ENCODE results near the gene CEACAM6.

DNA sequence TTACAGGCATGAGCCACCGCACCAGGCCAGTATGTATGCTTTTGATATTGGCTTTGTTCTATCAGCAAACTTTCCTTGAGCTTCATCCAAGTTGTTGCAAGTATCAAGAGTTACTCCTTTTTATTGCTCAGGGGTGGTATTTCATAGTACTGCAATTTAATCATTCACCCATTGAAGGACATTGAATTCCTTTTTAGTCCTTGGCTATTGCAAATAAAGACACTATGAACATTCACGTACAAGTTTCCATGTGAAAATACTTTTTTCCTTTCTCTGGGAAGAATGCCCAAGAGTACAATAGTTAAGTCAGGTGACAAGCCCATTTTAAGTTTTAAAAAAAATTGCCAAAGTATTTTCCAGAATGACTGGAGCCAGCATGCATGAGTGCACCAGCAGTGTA lies 61.4 kb downstream of the CEACAM6 start:
- TF ChIP-seq, protein P1, sequence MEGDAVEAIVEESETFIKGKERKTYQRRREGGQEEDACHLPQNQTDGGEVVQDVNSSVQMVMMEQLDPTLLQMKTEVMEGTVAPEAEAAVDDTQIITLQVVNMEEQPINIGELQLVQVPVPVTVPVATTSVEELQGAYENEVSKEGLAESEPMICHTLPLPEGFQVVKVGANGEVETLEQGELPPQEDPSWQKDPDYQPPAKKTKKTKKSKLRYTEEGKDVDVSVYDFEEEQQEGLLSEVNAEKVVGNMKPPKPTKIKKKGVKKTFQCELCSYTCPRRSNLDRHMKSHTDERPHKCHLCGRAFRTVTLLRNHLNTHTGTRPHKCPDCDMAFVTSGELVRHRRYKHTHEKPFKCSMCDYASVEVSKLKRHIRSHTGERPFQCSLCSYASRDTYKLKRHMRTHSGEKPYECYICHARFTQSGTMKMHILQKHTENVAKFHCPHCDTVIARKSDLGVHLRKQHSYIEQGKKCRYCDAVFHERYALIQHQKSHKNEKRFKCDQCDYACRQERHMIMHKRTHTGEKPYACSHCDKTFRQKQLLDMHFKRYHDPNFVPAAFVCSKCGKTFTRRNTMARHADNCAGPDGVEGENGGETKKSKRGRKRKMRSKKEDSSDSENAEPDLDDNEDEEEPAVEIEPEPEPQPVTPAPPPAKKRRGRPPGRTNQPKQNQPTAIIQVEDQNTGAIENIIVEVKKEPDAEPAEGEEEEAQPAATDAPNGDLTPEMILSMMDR (IDR thresholded peaks at IDR 0.05) = no peak
- TF ChIP-seq, protein P2, sequence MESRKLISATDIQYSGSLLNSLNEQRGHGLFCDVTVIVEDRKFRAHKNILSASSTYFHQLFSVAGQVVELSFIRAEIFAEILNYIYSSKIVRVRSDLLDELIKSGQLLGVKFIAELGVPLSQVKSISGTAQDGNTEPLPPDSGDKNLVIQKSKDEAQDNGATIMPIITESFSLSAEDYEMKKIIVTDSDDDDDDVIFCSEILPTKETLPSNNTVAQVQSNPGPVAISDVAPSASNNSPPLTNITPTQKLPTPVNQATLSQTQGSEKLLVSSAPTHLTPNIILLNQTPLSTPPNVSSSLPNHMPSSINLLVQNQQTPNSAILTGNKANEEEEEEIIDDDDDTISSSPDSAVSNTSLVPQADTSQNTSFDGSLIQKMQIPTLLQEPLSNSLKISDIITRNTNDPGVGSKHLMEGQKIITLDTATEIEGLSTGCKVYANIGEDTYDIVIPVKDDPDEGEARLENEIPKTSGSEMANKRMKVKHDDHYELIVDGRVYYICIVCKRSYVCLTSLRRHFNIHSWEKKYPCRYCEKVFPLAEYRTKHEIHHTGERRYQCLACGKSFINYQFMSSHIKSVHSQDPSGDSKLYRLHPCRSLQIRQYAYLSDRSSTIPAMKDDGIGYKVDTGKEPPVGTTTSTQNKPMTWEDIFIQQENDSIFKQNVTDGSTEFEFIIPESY (IDR thresholded peaks at IDR 0.05; ENCODE audit: borderline replicate concordance, low read depth) = no peak
- TF ChIP-seq FOXJ3 (CRISPR knock-in tag; IDR thresholded peaks at IDR 0.05) (no peak), POLR2AphosphoS5 (IDR thresholded peaks at IDR 0.05; ENCODE audit: low read depth, low read length) (no peak), FOXM1 (IDR thresholded peaks at IDR 0.05; ENCODE audit: low read depth) (no peak), EP300 (IDR thresholded peaks at IDR 0.05; ENCODE audit: borderline replicate concordance in 1 of 2, low read depth in 1 of 2, low read length in 1 of 2) (no peak), GATA2 (CRISPR knock-in tag; IDR thresholded peaks at IDR 0.05) (no peak)
- TF ChIP-seq, protein P3, sequence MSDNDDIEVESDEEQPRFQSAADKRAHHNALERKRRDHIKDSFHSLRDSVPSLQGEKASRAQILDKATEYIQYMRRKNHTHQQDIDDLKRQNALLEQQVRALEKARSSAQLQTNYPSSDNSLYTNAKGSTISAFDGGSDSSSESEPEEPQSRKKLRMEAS (IDR thresholded peaks at IDR 0.05; ENCODE audit: low read depth) = no peak
- TF ChIP-seq, protein P4, sequence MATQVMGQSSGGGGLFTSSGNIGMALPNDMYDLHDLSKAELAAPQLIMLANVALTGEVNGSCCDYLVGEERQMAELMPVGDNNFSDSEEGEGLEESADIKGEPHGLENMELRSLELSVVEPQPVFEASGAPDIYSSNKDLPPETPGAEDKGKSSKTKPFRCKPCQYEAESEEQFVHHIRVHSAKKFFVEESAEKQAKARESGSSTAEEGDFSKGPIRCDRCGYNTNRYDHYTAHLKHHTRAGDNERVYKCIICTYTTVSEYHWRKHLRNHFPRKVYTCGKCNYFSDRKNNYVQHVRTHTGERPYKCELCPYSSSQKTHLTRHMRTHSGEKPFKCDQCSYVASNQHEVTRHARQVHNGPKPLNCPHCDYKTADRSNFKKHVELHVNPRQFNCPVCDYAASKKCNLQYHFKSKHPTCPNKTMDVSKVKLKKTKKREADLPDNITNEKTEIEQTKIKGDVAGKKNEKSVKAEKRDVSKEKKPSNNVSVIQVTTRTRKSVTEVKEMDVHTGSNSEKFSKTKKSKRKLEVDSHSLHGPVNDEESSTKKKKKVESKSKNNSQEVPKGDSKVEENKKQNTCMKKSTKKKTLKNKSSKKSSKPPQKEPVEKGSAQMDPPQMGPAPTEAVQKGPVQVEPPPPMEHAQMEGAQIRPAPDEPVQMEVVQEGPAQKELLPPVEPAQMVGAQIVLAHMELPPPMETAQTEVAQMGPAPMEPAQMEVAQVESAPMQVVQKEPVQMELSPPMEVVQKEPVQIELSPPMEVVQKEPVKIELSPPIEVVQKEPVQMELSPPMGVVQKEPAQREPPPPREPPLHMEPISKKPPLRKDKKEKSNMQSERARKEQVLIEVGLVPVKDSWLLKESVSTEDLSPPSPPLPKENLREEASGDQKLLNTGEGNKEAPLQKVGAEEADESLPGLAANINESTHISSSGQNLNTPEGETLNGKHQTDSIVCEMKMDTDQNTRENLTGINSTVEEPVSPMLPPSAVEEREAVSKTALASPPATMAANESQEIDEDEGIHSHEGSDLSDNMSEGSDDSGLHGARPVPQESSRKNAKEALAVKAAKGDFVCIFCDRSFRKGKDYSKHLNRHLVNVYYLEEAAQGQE (IDR thresholded peaks at IDR 0.05; ENCODE audit: low read depth, low read length) = no peak

Data from SK-N-SH (cell line).